HG03095 (cell line): ENCODE data around the gene ENOX2.

Experiments used
- ATAC-seq: cut with Tn5 transposase; IDR thresholded peaks from one replicate; pipeline ENCODE4 v1.9.1; 2021; ENCODE audit warnings: moderate library complexity; ENCODE audit not compliant: unreplicated experiment

The ENOX2 gene

GRCh38 chrX:130645955-130646583 is 256.9 kb downstream of the ENOX2 start:
- ATAC-seq, result no peak

GRCh38 chrX:130637591-130637990 is 265.4 kb downstream of the ENOX2 start:
- no peak for ATAC-seq

GRCh38 chrX:130636277-130636676 is 266.7 kb downstream of the ENOX2 start:
- ATAC-seq, result no peak

- ATAC-seq, result no peak
These were observed 272.0 kb downstream of the ENOX2 start for GRCh38 chrX:130631011-130631410.

GRCh38 chrX:130628516-130628915 is 274.5 kb downstream of the ENOX2 start:
- no peak for ATAC-seq

- ATAC-seq, result no peak
These were observed 276.5 kb downstream of the ENOX2 start for GRCh38 chrX:130626521-130626920.

GRCh38 chrX:130625386-130625785 is 277.6 kb downstream of the ENOX2 start:
- ATAC-seq, result no peak

- ATAC-seq, result no peak
These were observed 279.5 kb downstream of the ENOX2 start for GRCh38 chrX:130623518-130623917.

- ATAC-seq, result no peak
These were observed 287.1 kb downstream of the ENOX2 start for GRCh38 chrX:130615941-130616340.

GRCh38 chrX:130607431-130607830 is 295.6 kb downstream of the ENOX2 start:
- ATAC-seq, result no peak

- no peak for ATAC-seq
These were observed 296.6 kb downstream of the ENOX2 start for GRCh38 chrX:130606425-130606824.

GRCh38 chrX:130604882-130605281 is 298.1 kb downstream of the ENOX2 start:
- no peak for ATAC-seq

- ATAC-seq, result no peak
These were observed 308.5 kb downstream of the ENOX2 start for GRCh38 chrX:130594453-130594916.

- no peak for ATAC-seq
These were observed 309.1 kb downstream of the ENOX2 start for GRCh38 chrX:130593911-130594310.

GRCh38 chrX:130592204-130592603 is 310.8 kb downstream of the ENOX2 start:
- no peak for ATAC-seq

GRCh38 chrX:130578906-130579305 is 324.1 kb downstream of the ENOX2 start:
- no peak for ATAC-seq

- ATAC-seq, result no peak
These were observed 325.6 kb downstream of the ENOX2 start for GRCh38 chrX:130577431-130577830.

GRCh38 chrX:130575831-130576389 is 327.1 kb downstream of the ENOX2 start:
- ATAC-seq, result peak; percentile 89
